Left cardiac atrium (tissue), 4 donors: ENCODE measurements around the gene PRDM16. TPM values are rescaled to one million over a fixed set of nuclear protein-coding genes. Genes with fewer than 3 reads are reported as not detected.

Experiments used
- ATAC-seq, 2 donors: fragments of 200-7000 bp; cut with Tn5 transposase; one replicate each; pipeline ENCODE4 v1.9.1; 2020; ENCODE audit warnings: mild to moderate bottlenecking in 2 of 2, moderate library complexity in 2 of 2
- DNase-seq: peaks from one replicate; pipeline ENCODE4 v3.0.0-alpha.2; 2020
- intact Hi-C, 2 donors: fragments of 100-400 bp; cut with DNase I; formaldehyde crosslinking; loops; one replicate each; pipeline versions ENCODE4 v1.14.1 to v1.15.1; 2022 to 2023
- total RNA-seq, 2 donors: library from RNA; stranded (reverse); fragmentation: NEBNext Ultra II Directional; extraction: Animal tissue kit (Norgen Biotek cat#: 25700); gene quantifications; one replicate each; pipeline ENCODE4 v1.2.1, GENCODE V29; 2021
- donor health status: DM: no; HTN: yes; CAD: no.
- donor health status: DM: no; HTN: yes; CAD: no; lungs with severe emphysema.
- donor health status: DM: yes; HTN: yes; CAD: no.
- donor health status: Dilated cardiomyopathy.

The PRDM16 gene
- total RNA-seq, 2 donors from 2014 or later: 0.99 to 1.2 TPM

GRCh38 chr1:3321559-3322449 lies 252.8 kb downstream of the PRDM16 start:
- ATAC-seq (no peak), DNase-seq (no peak)
- intact Hi-C loops: no loop called here

DNA sequence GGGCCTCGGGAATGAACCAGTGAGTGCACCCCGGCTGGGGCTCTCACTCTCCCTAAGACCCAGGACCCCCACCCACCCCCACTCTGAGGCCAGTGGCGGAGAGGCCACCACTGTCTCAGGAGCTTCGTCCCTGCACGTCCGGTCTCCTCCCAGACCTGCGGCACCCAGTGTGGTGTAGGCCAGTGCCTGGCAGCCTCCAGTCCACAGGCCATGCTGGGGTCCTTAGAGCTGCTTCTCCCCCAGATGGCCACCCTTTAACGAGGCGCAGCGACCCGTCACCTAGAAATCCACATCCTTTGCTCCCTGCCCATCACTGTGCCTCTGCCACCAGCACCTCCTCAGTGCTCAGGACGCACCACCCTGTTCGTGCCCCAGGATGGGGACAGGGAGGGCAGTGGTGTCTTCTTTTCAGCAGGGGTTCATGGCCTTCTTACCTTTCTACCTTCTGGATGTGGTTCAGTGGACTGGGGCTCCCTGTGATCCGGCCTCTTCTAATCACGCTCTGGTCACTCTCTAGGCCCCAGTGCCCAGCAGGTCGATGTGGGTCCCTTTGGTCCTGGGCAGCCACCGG lies 253.5 kb downstream of the PRDM16 start:
- intact Hi-C loops: no loop called here
- no peak for ATAC-seq
- no peak for DNase-seq

GRCh38 chr1:3323021-3323795 lies 254.2 kb downstream of the PRDM16 start:
- DNase-seq (no peak), ATAC-seq (peak; percentile 33 to 54)
- intact Hi-C loops: no loop called here

- intact Hi-C loops: no loop called here
- ATAC-seq (no peak), DNase-seq (no peak)
Measured at GRCh38 chr1:3323796-3324703, 255.0 kb downstream of the PRDM16 start.

- intact Hi-C loops: no loop called here
Measured at GRCh38 chr1:3324704-3325535, 255.9 kb downstream of the PRDM16 start.

DNA sequence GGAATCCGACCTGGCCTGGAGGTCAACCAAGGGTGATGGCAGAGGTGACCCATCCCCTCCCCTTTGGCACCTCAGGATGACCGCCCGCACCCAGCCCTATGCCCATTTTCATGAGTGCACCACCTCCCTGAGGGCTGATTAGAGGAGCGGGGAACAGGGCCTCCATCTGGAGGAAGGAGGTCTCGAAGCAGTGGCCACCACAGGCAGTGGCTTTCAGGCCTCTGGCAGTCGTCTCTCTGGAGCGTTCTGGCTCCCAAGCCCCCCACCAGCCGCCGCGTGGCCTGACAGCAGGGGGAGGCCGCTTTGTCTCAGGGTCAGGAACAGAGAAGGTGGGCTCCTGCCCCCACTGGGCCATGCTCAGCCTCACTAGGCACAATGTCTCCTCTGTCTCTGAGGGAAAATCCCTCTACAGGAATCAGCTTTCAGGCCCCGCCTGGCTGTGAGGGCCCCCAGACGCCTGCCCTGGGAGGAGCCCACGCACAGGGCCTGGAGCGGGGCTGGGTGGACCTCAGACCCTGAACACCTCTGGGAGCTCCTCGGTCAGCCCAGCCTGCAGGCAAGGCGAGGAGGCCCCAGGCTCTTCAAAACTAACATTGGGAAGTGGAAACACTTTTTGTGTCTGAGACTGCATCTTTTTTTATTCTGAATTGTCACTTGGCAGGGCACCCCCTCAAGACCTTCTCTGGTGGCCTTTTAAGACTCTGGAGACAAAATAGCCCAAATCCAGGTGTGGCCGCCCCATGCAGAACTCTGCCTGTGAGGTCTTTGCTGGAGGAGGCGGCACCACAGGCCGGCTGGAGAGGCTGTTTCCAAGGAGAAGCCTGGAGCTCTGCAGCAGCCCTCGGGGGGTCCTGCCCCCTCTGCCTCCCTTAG lies 257.7 kb downstream of the PRDM16 start:
- ATAC-seq (no peak), DNase-seq (no peak)
- intact Hi-C loops: no loop called here

More at GRCh38 chr1:3324704-3325535, 255.9 kb downstream of the PRDM16 start:
- ATAC-seq: no peak
- no peak for DNase-seq

- ATAC-seq: no peak
- no peak for DNase-seq
- intact Hi-C loops: no loop called here
Measured at GRCh38 chr1:3327389-3327702, 258.3 kb downstream of the PRDM16 start.

- intact Hi-C loops: no loop called here
- ATAC-seq: peak; percentile 68 to 70
- peak; percentile 45 for DNase-seq
Measured at GRCh38 chr1:3327936-3328590, 259.1 kb downstream of the PRDM16 start.

- ATAC-seq (no peak), DNase-seq (no peak)
- intact Hi-C loops: no loop called here
Measured at GRCh38 chr1:3329640-3330281, 260.8 kb downstream of the PRDM16 start.

- DNase-seq: no peak
- ATAC-seq: no peak
- intact Hi-C loops: no loop called here
Measured at GRCh38 chr1:3330771-3331245, 261.8 kb downstream of the PRDM16 start.

GRCh38 chr1:3331564-3331963 lies 262.6 kb downstream of the PRDM16 start:
- no peak for ATAC-seq
- intact Hi-C loops: no loop called here
- no peak for DNase-seq

DNA sequence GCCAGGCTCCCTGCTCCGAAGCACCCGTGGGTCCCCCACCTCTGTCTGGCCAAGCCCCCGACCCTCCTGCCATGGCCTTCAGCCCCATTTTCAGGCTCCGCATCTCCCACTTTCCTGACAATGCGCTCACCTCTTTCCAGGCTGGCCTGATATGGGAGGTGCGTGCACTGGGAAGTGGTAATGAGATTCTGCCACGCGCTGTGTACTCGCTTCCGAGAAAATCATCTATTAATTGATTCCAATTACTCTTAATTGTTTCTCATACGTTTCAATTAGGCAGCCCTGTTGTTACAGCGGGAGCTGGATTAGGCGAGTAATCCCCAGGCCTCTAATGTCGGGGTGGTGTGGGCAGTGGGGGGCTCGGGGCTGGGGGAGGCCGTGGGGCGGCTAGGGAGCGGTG lies 263.0 kb downstream of the PRDM16 start:
- intact Hi-C loops: no loop called here
- no peak for ATAC-seq
- DNase-seq: no peak

DNA sequence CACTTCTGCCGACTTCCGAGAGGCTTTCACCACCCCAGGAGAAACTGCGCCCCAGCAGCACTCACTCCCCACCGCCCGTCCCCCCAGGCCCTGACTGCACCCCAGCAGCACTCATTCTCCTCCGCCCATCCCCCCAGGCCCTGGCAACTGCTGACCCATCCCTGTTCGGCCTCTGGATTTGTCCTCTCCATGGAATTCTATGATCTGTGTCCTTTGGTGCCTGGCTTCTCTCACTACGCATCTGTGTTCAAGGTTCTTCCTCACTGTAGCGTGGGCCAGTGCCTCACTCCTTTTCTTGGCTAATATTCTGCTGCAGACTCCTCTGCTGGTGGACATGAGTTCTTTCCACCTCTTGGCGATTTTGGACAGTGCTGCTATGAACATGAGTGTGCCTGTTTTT lies 263.7 kb downstream of the PRDM16 start:
- intact Hi-C loops: no loop called here
- DNase-seq (no peak), ATAC-seq (no peak)

GRCh38 chr1:3333903-3334302 lies 264.9 kb downstream of the PRDM16 start:
- ATAC-seq (no peak), DNase-seq (no peak)
- intact Hi-C loops: no loop called here

GRCh38 chr1:3334366-3334765 lies 265.4 kb downstream of the PRDM16 start:
- DNase-seq (no peak), ATAC-seq (no peak)
- intact Hi-C loops: no loop called here
